IMR-90 (cell line): ENCODE measurements around the gene SLC8A3.

ENCODE experiments used
- MAFK ChIP-seq: IDR thresholded peaks from 2 replicates; pipeline ENCODE4 v1.6.1; 2012; ENCODE audit warnings: low read depth, low read length, improper control_type of control experiment
- POLR2A ChIP-seq: IDR thresholded peaks from 2 replicates; pipeline ENCODE4 v1.6.1; 2012; ENCODE audit warnings: mild to moderate bottlenecking, low read depth, low read length
- SMC3 ChIP-seq: fragments of 150-350 bp; IDR thresholded peaks from 2 replicates; pipeline ENCODE4 v1.6.1; 2016; ENCODE audit warnings: low read depth, mild to moderate bottlenecking, antibody characterized with exemption, low read length, moderate library complexity
- TF ChIP-seq, protein P1 (sequence below): conservative IDR thresholded peaks from 2 replicates; pipeline ENCODE4 v1.5.1; 2012; ENCODE audit warnings: mild to moderate bottlenecking, low read depth, low read length, improper control_type of control experiment

GRCh38 chr14:70171726-70172125 lies 17.0 kb downstream of the SLC8A3 start:
- TF ChIP-seq, protein P1, sequence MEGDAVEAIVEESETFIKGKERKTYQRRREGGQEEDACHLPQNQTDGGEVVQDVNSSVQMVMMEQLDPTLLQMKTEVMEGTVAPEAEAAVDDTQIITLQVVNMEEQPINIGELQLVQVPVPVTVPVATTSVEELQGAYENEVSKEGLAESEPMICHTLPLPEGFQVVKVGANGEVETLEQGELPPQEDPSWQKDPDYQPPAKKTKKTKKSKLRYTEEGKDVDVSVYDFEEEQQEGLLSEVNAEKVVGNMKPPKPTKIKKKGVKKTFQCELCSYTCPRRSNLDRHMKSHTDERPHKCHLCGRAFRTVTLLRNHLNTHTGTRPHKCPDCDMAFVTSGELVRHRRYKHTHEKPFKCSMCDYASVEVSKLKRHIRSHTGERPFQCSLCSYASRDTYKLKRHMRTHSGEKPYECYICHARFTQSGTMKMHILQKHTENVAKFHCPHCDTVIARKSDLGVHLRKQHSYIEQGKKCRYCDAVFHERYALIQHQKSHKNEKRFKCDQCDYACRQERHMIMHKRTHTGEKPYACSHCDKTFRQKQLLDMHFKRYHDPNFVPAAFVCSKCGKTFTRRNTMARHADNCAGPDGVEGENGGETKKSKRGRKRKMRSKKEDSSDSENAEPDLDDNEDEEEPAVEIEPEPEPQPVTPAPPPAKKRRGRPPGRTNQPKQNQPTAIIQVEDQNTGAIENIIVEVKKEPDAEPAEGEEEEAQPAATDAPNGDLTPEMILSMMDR: no peak
- TF ChIP-seq SMC3 (no peak), MAFK (no peak), POLR2A (no peak)
